NCI-H748 treated with DMSO at 0.1 percent for 48 hours (cell line): ENCODE data around the gene TSPAN5.
"Not testable (repeated sequence)": the region's sequence is repeated elsewhere in the genome, so short reads cannot be mapped to it uniquely, and the experiment has no call there.

ENCODE experiments used
- DNase-seq: peaks from one replicate; lab custom pipeline; 2025; lab: John Stamatoyannopoulos, UW

The TSPAN5 gene

GRCh38 chr4:98491899-98492559 lies 166.4 kb downstream of the TSPAN5 start:
- DNase-seq = no peak

- no peak for DNase-seq
Measured at GRCh38 chr4:98490251-98490650, 168.2 kb downstream of the TSPAN5 start.

GRCh38 chr4:98485816-98486345 lies 172.5 kb downstream of the TSPAN5 start:
- DNase-seq = no peak

- no peak for DNase-seq
Measured at GRCh38 chr4:98484031-98484430, 174.4 kb downstream of the TSPAN5 start.

GRCh38 chr4:98482847-98483806 lies 175.3 kb downstream of the TSPAN5 start:
- no peak for DNase-seq

GRCh38 chr4:98482503-98482846 lies 175.9 kb downstream of the TSPAN5 start:
- no peak for DNase-seq

- DNase-seq = no peak
Measured at GRCh38 chr4:98481167-98481566, 177.2 kb downstream of the TSPAN5 start.

- no peak for DNase-seq
Measured at GRCh38 chr4:98480535-98480934, 177.9 kb downstream of the TSPAN5 start.

GRCh38 chr4:98479590-98479989 lies 178.8 kb downstream of the TSPAN5 start:
- DNase-seq = not testable (repeated sequence)

- DNase-seq = no peak
Measured at GRCh38 chr4:98476891-98477290, 181.5 kb downstream of the TSPAN5 start.

- no peak for DNase-seq
Measured at GRCh38 chr4:98474408-98474844, 184.0 kb downstream of the TSPAN5 start.

- no peak for DNase-seq
Measured at GRCh38 chr4:98473046-98473445, 185.4 kb downstream of the TSPAN5 start.

- no peak for DNase-seq
Measured at GRCh38 chr4:98470831-98471230, 187.6 kb downstream of the TSPAN5 start.

GRCh38 chr4:98470366-98470765 lies 188.0 kb downstream of the TSPAN5 start:
- no peak for DNase-seq

- DNase-seq = no peak
Measured at GRCh38 chr4:98469771-98470170, 188.6 kb downstream of the TSPAN5 start.

- DNase-seq = no peak
Measured at GRCh38 chr4:98468709-98469108, 189.7 kb downstream of the TSPAN5 start.

GRCh38 chr4:98467627-98468072 lies 190.8 kb downstream of the TSPAN5 start:
- peak; percentile 59 for DNase-seq

- no peak for DNase-seq
Measured at GRCh38 chr4:98466868-98467599, 191.4 kb downstream of the TSPAN5 start.

- no peak for DNase-seq
Measured at GRCh38 chr4:98462487-98462886, 195.9 kb downstream of the TSPAN5 start.

- not testable (repeated sequence) for DNase-seq
Measured at GRCh38 chr4:98461121-98461865, 197.1 kb downstream of the TSPAN5 start.

GRCh38 chr4:98457422-98457821 lies 201.0 kb downstream of the TSPAN5 start:
- DNase-seq = not testable (repeated sequence)
